ENCODE data around the gene PRUNE2.

DNA sequence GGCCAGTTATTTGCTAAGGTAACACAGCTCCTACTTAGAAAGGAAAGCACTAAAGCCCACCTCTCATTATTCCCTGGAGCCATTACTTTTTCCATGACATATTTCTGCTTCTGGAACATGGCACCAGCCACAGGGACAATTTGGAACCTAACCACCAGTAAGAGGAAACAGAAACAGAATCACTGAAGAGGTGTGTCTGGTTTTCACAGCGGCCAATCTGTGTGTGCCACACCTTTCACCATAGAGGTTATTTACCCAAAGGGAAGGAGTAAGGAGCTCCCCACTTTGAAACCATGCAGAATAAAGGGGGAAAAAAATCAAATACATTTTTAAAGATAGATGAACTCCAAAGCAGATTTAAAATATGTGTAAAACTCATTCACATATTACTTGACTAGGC, 21.1 kb downstream of the PRUNE2 start:
- TF ChIP-seq, protein P1, sequence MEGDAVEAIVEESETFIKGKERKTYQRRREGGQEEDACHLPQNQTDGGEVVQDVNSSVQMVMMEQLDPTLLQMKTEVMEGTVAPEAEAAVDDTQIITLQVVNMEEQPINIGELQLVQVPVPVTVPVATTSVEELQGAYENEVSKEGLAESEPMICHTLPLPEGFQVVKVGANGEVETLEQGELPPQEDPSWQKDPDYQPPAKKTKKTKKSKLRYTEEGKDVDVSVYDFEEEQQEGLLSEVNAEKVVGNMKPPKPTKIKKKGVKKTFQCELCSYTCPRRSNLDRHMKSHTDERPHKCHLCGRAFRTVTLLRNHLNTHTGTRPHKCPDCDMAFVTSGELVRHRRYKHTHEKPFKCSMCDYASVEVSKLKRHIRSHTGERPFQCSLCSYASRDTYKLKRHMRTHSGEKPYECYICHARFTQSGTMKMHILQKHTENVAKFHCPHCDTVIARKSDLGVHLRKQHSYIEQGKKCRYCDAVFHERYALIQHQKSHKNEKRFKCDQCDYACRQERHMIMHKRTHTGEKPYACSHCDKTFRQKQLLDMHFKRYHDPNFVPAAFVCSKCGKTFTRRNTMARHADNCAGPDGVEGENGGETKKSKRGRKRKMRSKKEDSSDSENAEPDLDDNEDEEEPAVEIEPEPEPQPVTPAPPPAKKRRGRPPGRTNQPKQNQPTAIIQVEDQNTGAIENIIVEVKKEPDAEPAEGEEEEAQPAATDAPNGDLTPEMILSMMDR (IDR thresholded peaks at IDR 0.05): no peak
- no peak for TF ChIP-seq POLR2A (IDR thresholded peaks at IDR 0.05)

Measured in lower leg skin (tissue), 3 donors.